ENCODE results near the gene APOL4. TPM values are rescaled to one million over a fixed set of nuclear protein-coding genes. Genes with fewer than 3 reads are reported as not detected.
"Not testable (repeated sequence)": the region's sequence is repeated elsewhere in the genome, so short reads cannot be mapped to it uniquely, and the experiment has no call there.

The APOL4 gene
- total RNA-seq, 6 donors from 2014 or later: 5.4 to 24.7 (median 10.2) TPM

- TF ChIP-seq CTCF (IDR thresholded peaks at IDR 0.05) (no peak), POLR2AphosphoS5 (IDR thresholded peaks at IDR 0.05) (no peak), POLR2A (IDR thresholded peaks at IDR 0.05) (no peak), EP300 (IDR thresholded peaks at IDR 0.05) (no peak)
- ATAC-seq (ENCODE audit: low FRiP score in 2 of 2) (no peak), DNase-seq (no peak)
- no peak overlapping the region for H3K4me3 ChIP-seq
- no peak overlapping the region for H3K27ac ChIP-seq
- H3K9me3 ChIP-seq: no peaks in the 10 kb centered on the region
- H3K27me3 ChIP-seq: no peaks in the 10 kb centered on the region
- H3K4me1 ChIP-seq: peaks cover 18 to 30% (median 22%) of the 10 kb centered on the region in 4 donors
- 89 to 94% methylated on average over 1 of the region's 1 CpG for WGBS, 2 donors
- no peaks in the 10 kb centered on the region for H3K36me3 ChIP-seq
Measured at GRCh38 chr22:36208914-36209313, 7.3 kb upstream of the APOL4 start.

- H3K4me3 ChIP-seq: no peak overlapping the region
- TF ChIP-seq POLR2AphosphoS5 (IDR thresholded peaks at IDR 0.05): no peak
- TF ChIP-seq CTCF (IDR thresholded peaks at IDR 0.05): no peak
- TF ChIP-seq EP300 (IDR thresholded peaks at IDR 0.05): no peak
- no peak for TF ChIP-seq POLR2A (IDR thresholded peaks at IDR 0.05)
- peaks cover 18 to 24% (median 23%) of the 10 kb centered on the region in 4 donors for H3K4me1 ChIP-seq
- no peak overlapping the region for H3K27ac ChIP-seq
- H3K27me3 ChIP-seq: no peaks in the 10 kb centered on the region
- WGBS, 2 donors: 22 to 29% methylated on average over 1 of the region's 1 CpG
- H3K9me3 ChIP-seq: no peaks in the 10 kb centered on the region
- no peak for DNase-seq
- no peak for ATAC-seq (ENCODE audit: low FRiP score in 2 of 2)
- no peaks in the 10 kb centered on the region for H3K36me3 ChIP-seq
Measured at GRCh38 chr22:36208162-36208765, 6.7 kb upstream of the APOL4 start.

- Histone ChIP-seq H3K4me3 (no peak overlapping the region), H3K27ac (no peak overlapping the region), H3K27me3 (no peaks in the 10 kb centered on the region), H3K9me3 (no peaks in the 10 kb centered on the region), H3K4me1 (peaks cover 19 to 25% (median 24%) of the 10 kb centered on the region in 4 donors), H3K36me3 (no peaks in the 10 kb centered on the region)
- ATAC-seq (ENCODE audit: low FRiP score in 2 of 2) (no peak), DNase-seq (no peak)
- TF ChIP-seq POLR2AphosphoS5 (IDR thresholded peaks at IDR 0.05) (no peak), POLR2A (IDR thresholded peaks at IDR 0.05) (no peak), EP300 (IDR thresholded peaks at IDR 0.05) (no peak), CTCF (IDR thresholded peaks at IDR 0.05) (no peak)
- 96% methylated on average over 1 of the region's 1 CpG for WGBS, 2 donors
Measured at GRCh38 chr22:36206255-36206654, 4.6 kb upstream of the APOL4 start.

- peaks cover 12 to 19% (median 18%) of the 10 kb centered on the region in 4 donors for H3K4me1 ChIP-seq
- WGBS, 2 donors: 87 to 95% methylated on average over 5 of the region's 5 CpGs
- not testable (repeated sequence) for DNase-seq; H3K27me3 ChIP-seq; H3K36me3 ChIP-seq; H3K27ac ChIP-seq; H3K4me3 ChIP-seq; ATAC-seq (ENCODE audit: low FRiP score in 2 of 2); H3K9me3 ChIP-seq
Measured at GRCh38 chr22:36205573-36205972, 4.0 kb upstream of the APOL4 start.

GRCh38 chr22:36204632-36205015 lies 3.0 kb upstream of the APOL4 start:
- DNase-seq (no peak), ATAC-seq (ENCODE audit: low FRiP score in 2 of 2) (peak in 1 of 2 donors; percentile 23)
- 63 to 72% methylated on average over 4 to 6 of the region's 6 CpGs for WGBS, 2 donors
- Histone ChIP-seq H3K36me3 (no peaks in the 10 kb centered on the region), H3K27me3 (no peaks in the 10 kb centered on the region), H3K27ac (peak overlapping the region in 2 of 4 donors; percentile 11 to 74), H3K4me3 (peak overlapping the region in 1 of 4 donors; percentile 8), H3K4me1 (peaks cover 10 to 20% (median 16%) of the 10 kb centered on the region in 4 donors), H3K9me3 (no peaks in the 10 kb centered on the region)
- TF ChIP-seq POLR2AphosphoS5 (IDR thresholded peaks at IDR 0.05) (no peak), POLR2A (IDR thresholded peaks at IDR 0.05) (no peak), EP300 (IDR thresholded peaks at IDR 0.05) (no peak), CTCF (IDR thresholded peaks at IDR 0.05) (no peak)
